ENCODE results near the gene DUOXA1.

DNA sequence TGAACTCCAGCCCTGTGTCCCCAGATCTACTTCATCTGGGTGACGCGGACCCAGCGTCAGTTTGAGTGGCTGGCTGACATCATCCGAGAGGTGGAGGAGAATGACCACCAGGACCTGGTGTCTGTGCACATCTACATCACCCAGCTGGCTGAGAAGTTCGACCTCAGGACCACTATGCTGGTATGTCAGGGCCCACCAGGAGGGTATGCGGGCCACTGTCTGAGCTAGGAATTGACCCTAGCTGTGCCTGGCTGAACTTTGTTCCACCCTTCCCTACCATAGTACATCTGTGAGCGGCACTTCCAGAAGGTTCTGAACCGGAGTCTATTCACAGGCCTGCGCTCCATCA, 33.8 kb upstream of the DUOXA1 start:
- TF ChIP-seq, protein P1, sequence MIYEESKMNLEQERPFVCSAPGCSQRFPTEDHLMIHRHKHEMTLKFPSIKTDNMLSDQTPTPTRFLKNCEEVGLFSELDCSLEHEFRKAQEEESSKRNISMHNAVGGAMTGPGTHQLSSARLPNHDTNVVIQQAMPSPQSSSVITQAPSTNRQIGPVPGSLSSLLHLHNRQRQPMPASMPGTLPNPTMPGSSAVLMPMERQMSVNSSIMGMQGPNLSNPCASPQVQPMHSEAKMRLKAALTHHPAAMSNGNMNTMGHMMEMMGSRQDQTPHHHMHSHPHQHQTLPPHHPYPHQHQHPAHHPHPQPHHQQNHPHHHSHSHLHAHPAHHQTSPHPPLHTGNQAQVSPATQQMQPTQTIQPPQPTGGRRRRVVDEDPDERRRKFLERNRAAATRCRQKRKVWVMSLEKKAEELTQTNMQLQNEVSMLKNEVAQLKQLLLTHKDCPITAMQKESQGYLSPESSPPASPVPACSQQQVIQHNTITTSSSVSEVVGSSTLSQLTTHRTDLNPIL (CRISPR knock-in tag; IDR thresholded peaks at IDR 0.05; ENCODE audit: low read depth), result no peak
- TF ChIP-seq, protein P2, sequence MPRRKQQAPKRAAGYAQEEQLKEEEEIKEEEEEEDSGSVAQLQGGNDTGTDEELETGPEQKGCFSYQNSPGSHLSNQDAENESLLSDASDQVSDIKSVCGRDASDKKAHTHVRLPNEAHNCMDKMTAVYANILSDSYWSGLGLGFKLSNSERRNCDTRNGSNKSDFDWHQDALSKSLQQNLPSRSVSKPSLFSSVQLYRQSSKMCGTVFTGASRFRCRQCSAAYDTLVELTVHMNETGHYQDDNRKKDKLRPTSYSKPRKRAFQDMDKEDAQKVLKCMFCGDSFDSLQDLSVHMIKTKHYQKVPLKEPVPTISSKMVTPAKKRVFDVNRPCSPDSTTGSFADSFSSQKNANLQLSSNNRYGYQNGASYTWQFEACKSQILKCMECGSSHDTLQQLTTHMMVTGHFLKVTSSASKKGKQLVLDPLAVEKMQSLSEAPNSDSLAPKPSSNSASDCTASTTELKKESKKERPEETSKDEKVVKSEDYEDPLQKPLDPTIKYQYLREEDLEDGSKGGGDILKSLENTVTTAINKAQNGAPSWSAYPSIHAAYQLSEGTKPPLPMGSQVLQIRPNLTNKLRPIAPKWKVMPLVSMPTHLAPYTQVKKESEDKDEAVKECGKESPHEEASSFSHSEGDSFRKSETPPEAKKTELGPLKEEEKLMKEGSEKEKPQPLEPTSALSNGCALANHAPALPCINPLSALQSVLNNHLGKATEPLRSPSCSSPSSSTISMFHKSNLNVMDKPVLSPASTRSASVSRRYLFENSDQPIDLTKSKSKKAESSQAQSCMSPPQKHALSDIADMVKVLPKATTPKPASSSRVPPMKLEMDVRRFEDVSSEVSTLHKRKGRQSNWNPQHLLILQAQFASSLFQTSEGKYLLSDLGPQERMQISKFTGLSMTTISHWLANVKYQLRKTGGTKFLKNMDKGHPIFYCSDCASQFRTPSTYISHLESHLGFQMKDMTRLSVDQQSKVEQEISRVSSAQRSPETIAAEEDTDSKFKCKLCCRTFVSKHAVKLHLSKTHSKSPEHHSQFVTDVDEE (CRISPR knock-in tag; IDR thresholded peaks at IDR 0.05), result no peak
- no peak for TF ChIP-seq ZNF70 (CRISPR knock-in tag; IDR thresholded peaks at IDR 0.05)
- TF ChIP-seq ZFP30 (CRISPR knock-in tag; IDR thresholded peaks at IDR 0.05), result no peak
- TF ChIP-seq TCF4 (CRISPR knock-in tag; IDR thresholded peaks at IDR 0.05; ENCODE audit: borderline replicate concordance), result no peak
- no peak for TF ChIP-seq BACH2 (CRISPR knock-in tag; IDR thresholded peaks at IDR 0.05; ENCODE audit: borderline replicate concordance)
- TF ChIP-seq, protein P3, sequence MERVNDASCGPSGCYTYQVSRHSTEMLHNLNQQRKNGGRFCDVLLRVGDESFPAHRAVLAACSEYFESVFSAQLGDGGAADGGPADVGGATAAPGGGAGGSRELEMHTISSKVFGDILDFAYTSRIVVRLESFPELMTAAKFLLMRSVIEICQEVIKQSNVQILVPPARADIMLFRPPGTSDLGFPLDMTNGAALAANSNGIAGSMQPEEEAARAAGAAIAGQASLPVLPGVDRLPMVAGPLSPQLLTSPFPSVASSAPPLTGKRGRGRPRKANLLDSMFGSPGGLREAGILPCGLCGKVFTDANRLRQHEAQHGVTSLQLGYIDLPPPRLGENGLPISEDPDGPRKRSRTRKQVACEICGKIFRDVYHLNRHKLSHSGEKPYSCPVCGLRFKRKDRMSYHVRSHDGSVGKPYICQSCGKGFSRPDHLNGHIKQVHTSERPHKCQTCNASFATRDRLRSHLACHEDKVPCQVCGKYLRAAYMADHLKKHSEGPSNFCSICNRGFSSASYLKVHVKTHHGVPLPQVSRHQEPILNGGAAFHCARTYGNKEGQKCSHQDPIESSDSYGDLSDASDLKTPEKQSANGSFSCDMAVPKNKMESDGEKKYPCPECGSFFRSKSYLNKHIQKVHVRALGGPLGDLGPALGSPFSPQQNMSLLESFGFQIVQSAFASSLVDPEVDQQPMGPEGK (CRISPR knock-in tag; IDR thresholded peaks at IDR 0.05; ENCODE audit: borderline replicate concordance), result no peak
- no peak for TF ChIP-seq OSR1 (CRISPR knock-in tag; IDR thresholded peaks at IDR 0.05)

All from SK-N-SH treated with all-trans-retinoic acid at 6 μM for 48 hours (cell line).